GM10266 (cell line): ENCODE data around the gene ERRFI1.
"Not testable (repeated sequence)": the region's sequence is repeated elsewhere in the genome, so short reads cannot be mapped to it uniquely, and the experiment has no call there.

Experiments used
- DNase-seq: peaks from one replicate; pipeline ENCODE4 v3.0.0; 2012; ENCODE audit errors: extremely low spot score
- TF ChIP-seq, protein P1 (sequence below): IDR thresholded peaks from 2 replicates; pipeline ENCODE4 v1.5.1; 2012; ENCODE audit warnings: mild to moderate bottlenecking, low read depth; ENCODE audit not compliant: control insufficient read depth, insufficient read depth; ENCODE audit errors: missing control alignments

The ERRFI1 gene

GRCh38 chr1:8051650-8052049 lies 25.5 kb upstream of the ERRFI1 start:
- TF ChIP-seq, protein P1, sequence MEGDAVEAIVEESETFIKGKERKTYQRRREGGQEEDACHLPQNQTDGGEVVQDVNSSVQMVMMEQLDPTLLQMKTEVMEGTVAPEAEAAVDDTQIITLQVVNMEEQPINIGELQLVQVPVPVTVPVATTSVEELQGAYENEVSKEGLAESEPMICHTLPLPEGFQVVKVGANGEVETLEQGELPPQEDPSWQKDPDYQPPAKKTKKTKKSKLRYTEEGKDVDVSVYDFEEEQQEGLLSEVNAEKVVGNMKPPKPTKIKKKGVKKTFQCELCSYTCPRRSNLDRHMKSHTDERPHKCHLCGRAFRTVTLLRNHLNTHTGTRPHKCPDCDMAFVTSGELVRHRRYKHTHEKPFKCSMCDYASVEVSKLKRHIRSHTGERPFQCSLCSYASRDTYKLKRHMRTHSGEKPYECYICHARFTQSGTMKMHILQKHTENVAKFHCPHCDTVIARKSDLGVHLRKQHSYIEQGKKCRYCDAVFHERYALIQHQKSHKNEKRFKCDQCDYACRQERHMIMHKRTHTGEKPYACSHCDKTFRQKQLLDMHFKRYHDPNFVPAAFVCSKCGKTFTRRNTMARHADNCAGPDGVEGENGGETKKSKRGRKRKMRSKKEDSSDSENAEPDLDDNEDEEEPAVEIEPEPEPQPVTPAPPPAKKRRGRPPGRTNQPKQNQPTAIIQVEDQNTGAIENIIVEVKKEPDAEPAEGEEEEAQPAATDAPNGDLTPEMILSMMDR = no peak
- no peak for DNase-seq

GRCh38 chr1:8049229-8049628 lies 23.1 kb upstream of the ERRFI1 start:
- DNase-seq = not testable (repeated sequence)

DNA sequence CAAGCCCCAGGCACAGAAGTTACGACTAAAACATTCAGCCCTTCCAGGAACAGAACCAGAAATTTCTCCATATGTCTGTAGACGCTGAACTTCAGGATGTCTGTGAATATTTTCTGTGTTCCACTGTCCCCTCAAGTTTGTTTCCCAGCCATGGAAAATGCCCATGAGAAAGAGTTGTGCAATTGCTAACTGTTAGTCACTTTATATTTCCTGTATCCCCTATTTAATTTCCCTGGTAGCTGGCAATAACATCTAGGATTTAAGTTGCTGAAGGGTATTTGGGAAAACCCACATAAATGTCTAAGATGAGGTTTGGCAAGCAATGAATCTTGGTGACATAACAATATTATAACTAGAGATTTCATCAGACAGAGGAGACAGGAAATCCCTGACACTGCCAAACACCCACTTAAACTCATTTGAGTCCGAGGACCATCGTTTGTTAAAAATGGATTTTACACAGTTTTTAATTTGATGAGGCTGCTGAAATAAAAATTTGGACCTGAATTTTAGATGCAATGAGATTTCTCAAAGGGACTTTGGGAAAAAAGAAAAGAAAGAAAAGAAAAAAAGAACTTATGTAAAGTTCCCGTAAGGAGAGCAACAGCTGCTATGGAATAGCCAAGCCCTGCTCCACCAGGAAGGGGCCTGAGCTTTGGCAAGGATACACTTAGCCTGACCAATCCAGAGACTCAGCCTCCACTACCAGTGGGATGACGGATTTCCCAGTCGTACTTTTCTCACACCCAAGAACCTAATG lies 21.8 kb upstream of the ERRFI1 start:
- DNase-seq = no peak

DNA sequence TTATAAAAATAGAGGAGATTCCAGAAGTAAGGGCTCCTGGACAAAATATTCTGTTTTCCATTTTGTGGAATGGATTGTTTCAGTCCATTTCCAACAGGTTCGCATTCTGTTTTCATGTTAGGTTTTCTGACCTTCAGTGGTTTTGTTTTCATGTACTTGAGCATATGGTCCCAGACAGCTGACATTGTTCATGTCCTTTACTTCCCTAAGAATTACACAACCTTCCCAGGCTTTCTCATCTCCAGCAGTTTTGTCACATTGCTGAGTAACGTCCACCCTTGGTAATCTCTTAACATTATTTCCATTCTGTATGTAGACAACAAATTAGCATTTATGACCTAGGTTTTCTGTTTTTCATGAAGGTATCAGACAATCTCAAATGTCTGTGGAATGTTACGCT lies 21.0 kb upstream of the ERRFI1 start:
- DNase-seq = no peak
- TF ChIP-seq, protein P1 = no peak

More for the DNA sequence above, 21.8 kb upstream of the ERRFI1 start:
- TF ChIP-seq, protein P1 = no peak

- DNase-seq = no peak
- TF ChIP-seq, protein P1 = no peak
Observed at GRCh38 chr1:8046391-8046790, 20.3 kb upstream of the ERRFI1 start.

- no peak for DNase-seq
- TF ChIP-seq, protein P1 = no peak
Observed at GRCh38 chr1:8043621-8044020, 17.5 kb upstream of the ERRFI1 start.

GRCh38 chr1:8042134-8042533 lies 16.0 kb upstream of the ERRFI1 start:
- TF ChIP-seq, protein P1 = no peak
- no peak for DNase-seq

- no peak for DNase-seq
- TF ChIP-seq, protein P1 = no peak
Observed at GRCh38 chr1:8040586-8040985, 14.5 kb upstream of the ERRFI1 start.
